Stomach (tissue), 4 donors: Measurements from ENCODE around the gene PHB1.

Source experiments
- POLR2A ChIP-seq, 4 donors: fragments of 450-650 bp; IDR thresholded peaks; one replicate each; pipeline ENCODE4 v1.6.1; 2016; ENCODE audit warnings: antibody characterized with exemption in 4 of 4, control low read depth in 2 of 4, mild to moderate bottlenecking in 1 of 4, moderate library complexity in 1 of 4
- POLR2AphosphoS5 ChIP-seq, 3 donors: sonication (generic); formaldehyde crosslinking; IDR thresholded peaks; one replicate each; pipeline ENCODE4 v1.6.1; 2016; ENCODE audit warnings: antibody characterized with exemption in 3 of 3
- TF ChIP-seq, protein P1 (sequence below), 7 experiments: fragments of 450-650 bp in 4 of 7; fragments of 200-600 bp in 3 of 7; sonication (generic) in 3 of 7; IDR thresholded peaks; one replicate each; pipeline ENCODE4 v1.5.1; 2016 to 2019; ENCODE audit warnings: antibody characterized with exemption in 7 of 7, control low read depth in 2 of 7, mild to moderate bottlenecking in 1 of 7

DNA sequence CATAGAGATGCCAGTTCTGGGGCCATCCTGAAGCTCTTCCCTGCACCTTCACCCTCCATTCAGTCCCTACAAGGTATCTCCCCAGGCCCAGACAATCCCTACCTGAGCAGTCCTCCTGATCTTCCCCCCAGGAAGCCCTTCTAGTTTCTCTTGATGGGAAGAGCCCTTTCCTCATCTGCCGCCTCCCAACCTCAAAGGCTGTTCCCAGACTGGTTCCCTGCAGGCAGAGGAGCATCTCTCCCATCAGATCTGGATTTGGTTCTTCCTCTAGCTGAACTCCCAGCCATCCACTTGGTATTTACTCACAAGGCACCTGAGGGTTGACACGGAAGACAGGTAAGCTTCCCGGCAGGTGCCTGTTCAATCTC lies 24.6 kb upstream of the PHB1 start:
- TF ChIP-seq, protein P1, sequence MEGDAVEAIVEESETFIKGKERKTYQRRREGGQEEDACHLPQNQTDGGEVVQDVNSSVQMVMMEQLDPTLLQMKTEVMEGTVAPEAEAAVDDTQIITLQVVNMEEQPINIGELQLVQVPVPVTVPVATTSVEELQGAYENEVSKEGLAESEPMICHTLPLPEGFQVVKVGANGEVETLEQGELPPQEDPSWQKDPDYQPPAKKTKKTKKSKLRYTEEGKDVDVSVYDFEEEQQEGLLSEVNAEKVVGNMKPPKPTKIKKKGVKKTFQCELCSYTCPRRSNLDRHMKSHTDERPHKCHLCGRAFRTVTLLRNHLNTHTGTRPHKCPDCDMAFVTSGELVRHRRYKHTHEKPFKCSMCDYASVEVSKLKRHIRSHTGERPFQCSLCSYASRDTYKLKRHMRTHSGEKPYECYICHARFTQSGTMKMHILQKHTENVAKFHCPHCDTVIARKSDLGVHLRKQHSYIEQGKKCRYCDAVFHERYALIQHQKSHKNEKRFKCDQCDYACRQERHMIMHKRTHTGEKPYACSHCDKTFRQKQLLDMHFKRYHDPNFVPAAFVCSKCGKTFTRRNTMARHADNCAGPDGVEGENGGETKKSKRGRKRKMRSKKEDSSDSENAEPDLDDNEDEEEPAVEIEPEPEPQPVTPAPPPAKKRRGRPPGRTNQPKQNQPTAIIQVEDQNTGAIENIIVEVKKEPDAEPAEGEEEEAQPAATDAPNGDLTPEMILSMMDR (IDR thresholded peaks at IDR 0.05) = no peak
- no peak for TF ChIP-seq POLR2A (IDR thresholded peaks at IDR 0.05)
- no peak for TF ChIP-seq POLR2AphosphoS5 (IDR thresholded peaks at IDR 0.05)
